ENCODE data around the gene GHR. TPM values are rescaled to one million over a fixed set of nuclear protein-coding genes. Genes with fewer than 3 reads are reported as not detected.

The GHR gene
- total and polyA plus RNA-seq, 2 donors (not counting 3 experiments of a cell fraction or from before 2014, with no cell fraction given), result 0.27 to 0.28 TPM

DNA sequence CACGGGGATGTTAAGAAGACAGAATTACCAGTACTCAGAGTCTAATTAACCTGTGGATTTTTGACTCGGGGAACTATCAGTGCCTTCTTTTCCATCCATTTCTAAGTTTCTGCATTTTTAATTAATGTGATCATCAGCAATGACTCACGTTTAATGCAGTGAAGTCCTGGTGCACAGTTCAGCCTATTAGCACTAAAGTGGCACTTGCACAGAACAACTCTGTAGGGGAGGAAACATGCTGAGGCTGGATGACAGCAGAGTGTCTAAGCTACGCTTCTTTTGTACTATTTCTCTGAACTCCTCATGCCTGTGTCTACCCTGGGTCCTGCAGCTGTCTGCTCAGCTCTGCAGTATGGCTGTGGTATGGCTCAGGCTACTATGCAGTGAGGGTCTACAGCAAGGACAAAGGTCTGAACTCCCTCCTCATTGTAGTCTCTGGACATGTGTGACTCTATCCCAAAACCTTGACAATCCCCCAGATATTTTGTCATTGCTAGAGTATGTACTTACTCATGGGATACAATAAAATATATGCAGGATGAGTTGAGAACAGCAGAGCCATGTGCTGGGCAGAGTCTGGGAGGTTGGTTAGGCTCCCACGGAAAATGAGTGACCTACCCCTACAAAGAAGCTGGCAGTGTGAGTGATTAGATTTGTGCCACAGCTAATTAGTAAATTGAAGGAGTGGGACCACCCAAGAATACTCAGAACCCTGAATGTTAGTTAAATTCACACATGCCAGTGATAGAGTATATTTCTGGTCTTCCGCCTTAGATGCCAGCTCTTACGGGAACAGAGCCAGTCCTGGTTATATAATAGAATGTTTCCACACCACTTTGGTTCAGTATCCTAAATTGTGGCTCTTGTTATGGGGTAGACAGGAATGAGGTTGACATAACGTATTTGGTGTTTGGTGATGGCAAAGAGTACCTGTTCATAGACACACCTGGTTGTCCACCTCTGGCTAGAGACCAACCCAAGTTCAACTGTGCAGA is 148.0 kb downstream of the GHR start:
- DNase-seq (ENCODE audit: low read depth, low spot score) (no peak), FAIRE-seq (no peak)
- Histone ChIP-seq H3K9me3 (replicated peaks; ENCODE audit: control insufficient read depth, insufficient read depth, low read length) (no peaks in the 10 kb centered on the region), H2AFZ (ENCODE audit: low read depth, low read length) (no peak overlapping the region), H3K27ac (ENCODE audit: insufficient read depth, low read depth, low read length) (no peak overlapping the region), H4K20me1 (replicated peaks; ENCODE audit: control insufficient read depth, extremely low read depth, insufficient read depth, low read length) (no peaks in the 10 kb centered on the region), H3K4me2 (ENCODE audit: insufficient read depth, low read length) (no peak overlapping the region), H3K79me2 (ENCODE audit: control insufficient read depth, insufficient read depth, low read length) (no peaks in the 10 kb centered on the region), H3K36me3 (ENCODE audit: control insufficient read depth in 2 of 2, extremely low read depth in 1 of 2, insufficient read depth in 2 of 2, low read length in 2 of 2) (no peaks in the 10 kb centered on the region), H3K27me3 (ENCODE audit: control insufficient read depth in 2 of 2, insufficient read depth in 2 of 2, low read length in 2 of 2) (no peaks in the 10 kb centered on the region), H3K4me3 (replicated peaks in 1 of 3; ENCODE audit: insufficient read depth in 1 of 3, low read depth in 1 of 3, low read length in 3 of 3) (no peak overlapping the region), H3K4me1 (ENCODE audit: control insufficient read depth, extremely low read depth, insufficient read depth, low read length) (no peaks in the 10 kb centered on the region), H3K9ac (replicated peaks; ENCODE audit: extremely low read depth, insufficient read depth, low read length) (no peak overlapping the region), H3K9me1 (replicated peaks; ENCODE audit: control insufficient read depth, extremely low read depth, insufficient read depth, low read length) (no peaks in the 10 kb centered on the region)
- POLR2A ChIA-PET, result no interaction called here
- TF ChIP-seq JUN (IDR thresholded peaks at IDR 0.05; ENCODE audit: borderline replicate concordance, insufficient read depth, insufficient read length, low read depth), result no peak
- no peak for TF ChIP-seq POLR2A (IDR thresholded peaks at IDR 0.05; ENCODE audit: low read depth, low read length)
- no peak for TF ChIP-seq EZH2 (IDR thresholded peaks at IDR 0.05; ENCODE audit: borderline replicate concordance, low read depth, low read length, severe bottlenecking)
- TF ChIP-seq GATA2 (IDR thresholded peaks at IDR 0.05; ENCODE audit: insufficient read depth, insufficient read length, low read depth, low read length), result no peak
- TF ChIP-seq FOS (IDR thresholded peaks at IDR 0.05; ENCODE audit: borderline replicate concordance, insufficient read depth, low read length), result no peak
- TF ChIP-seq, protein P1, sequence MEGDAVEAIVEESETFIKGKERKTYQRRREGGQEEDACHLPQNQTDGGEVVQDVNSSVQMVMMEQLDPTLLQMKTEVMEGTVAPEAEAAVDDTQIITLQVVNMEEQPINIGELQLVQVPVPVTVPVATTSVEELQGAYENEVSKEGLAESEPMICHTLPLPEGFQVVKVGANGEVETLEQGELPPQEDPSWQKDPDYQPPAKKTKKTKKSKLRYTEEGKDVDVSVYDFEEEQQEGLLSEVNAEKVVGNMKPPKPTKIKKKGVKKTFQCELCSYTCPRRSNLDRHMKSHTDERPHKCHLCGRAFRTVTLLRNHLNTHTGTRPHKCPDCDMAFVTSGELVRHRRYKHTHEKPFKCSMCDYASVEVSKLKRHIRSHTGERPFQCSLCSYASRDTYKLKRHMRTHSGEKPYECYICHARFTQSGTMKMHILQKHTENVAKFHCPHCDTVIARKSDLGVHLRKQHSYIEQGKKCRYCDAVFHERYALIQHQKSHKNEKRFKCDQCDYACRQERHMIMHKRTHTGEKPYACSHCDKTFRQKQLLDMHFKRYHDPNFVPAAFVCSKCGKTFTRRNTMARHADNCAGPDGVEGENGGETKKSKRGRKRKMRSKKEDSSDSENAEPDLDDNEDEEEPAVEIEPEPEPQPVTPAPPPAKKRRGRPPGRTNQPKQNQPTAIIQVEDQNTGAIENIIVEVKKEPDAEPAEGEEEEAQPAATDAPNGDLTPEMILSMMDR (IDR thresholded peaks at IDR 0.05; ENCODE audit: extremely low read depth in 1 of 2, insufficient read depth in 1 of 2, low read depth in 1 of 2, low read length in 2 of 2), result no peak
- TF ChIP-seq, protein P2, sequence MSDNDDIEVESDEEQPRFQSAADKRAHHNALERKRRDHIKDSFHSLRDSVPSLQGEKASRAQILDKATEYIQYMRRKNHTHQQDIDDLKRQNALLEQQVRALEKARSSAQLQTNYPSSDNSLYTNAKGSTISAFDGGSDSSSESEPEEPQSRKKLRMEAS (IDR thresholded peaks at IDR 0.05; ENCODE audit: insufficient read depth, insufficient read length), result no peak
- no peak for TF ChIP-seq POLR2AphosphoS5 (IDR thresholded peaks at IDR 0.05; ENCODE audit: insufficient read depth, low read depth, low read length)
- no peak for TF ChIP-seq MYC (IDR thresholded peaks at IDR 0.05; ENCODE audit: low read depth, low read length)
- intact Hi-C loops (cut with micrococcal nuclease) (no loop called here), dilution Hi-C loops (cut with MboI; ENCODE audit: extremely low pct_ligation_motif_present, low sequenced_read_pairs) (no loop called here)
- CTCF ChIA-PET, result interaction anchor here (0.9 to 1.3 kb wide), 2 partner anchors 9 to 12 kb away, joined by 4 to 7 read pairs; no protein-coding TSS in a partner anchor
- BruUV-seq (replicated peaks), result no TSS peak
